Rectal smooth muscle tissue (tissue), 1 donor: Measurements from ENCODE around the gene FREY1.
"Not testable (repeated sequence)": the region's sequence is repeated elsewhere in the genome, so short reads cannot be mapped to it uniquely, and the experiment has no call there.

ENCODE experiments used
- H3K27ac ChIP-seq: one replicate; pipeline ENCODE4 v1.7.0; 2013; ENCODE audit warnings: low read depth, low read length, inconsistent platforms
- H3K27me3 ChIP-seq: one replicate; pipeline ENCODE4 v1.7.0; 2013; ENCODE audit warnings: low read length; ENCODE audit not compliant: control insufficient read depth, insufficient read depth
- H3K36me3 ChIP-seq: one replicate; pipeline ENCODE4 v1.7.0; 2013; ENCODE audit warnings: low read length; ENCODE audit not compliant: control insufficient read depth, insufficient read depth
- H3K4me1 ChIP-seq: one replicate; pipeline ENCODE4 v1.7.0; 2013; ENCODE audit warnings: low read length; ENCODE audit not compliant: control insufficient read depth, insufficient read depth
- H3K4me3 ChIP-seq: one replicate; pipeline ENCODE4 v1.7.0; 2013; ENCODE audit warnings: low read length
- H3K9ac ChIP-seq: one replicate; pipeline ENCODE4 v1.7.0; 2013; ENCODE audit warnings: low read length

Gene FREY1

GRCh38 chr11:45902452-45903380, 4.4 kb downstream of the FREY1 start:
- H3K27ac ChIP-seq = no peak overlapping the region
- no peak overlapping the region for H3K4me3 ChIP-seq
- peaks cover 2% of the 10 kb centered on the region for H3K27me3 ChIP-seq
- no peak overlapping the region for H3K9ac ChIP-seq
- H3K36me3 ChIP-seq = no peaks in the 10 kb centered on the region
- H3K4me1 ChIP-seq = peaks cover 16% of the 10 kb centered on the region

GRCh38 chr11:45901626-45902025, 5.4 kb downstream of the FREY1 start:
- H3K9ac ChIP-seq = no peak overlapping the region
- no peaks in the 10 kb centered on the region for H3K36me3 ChIP-seq
- peaks cover 3% of the 10 kb centered on the region for H3K27me3 ChIP-seq
- peaks cover 16% of the 10 kb centered on the region for H3K4me1 ChIP-seq
- H3K4me3 ChIP-seq = no peak overlapping the region
- H3K27ac ChIP-seq = no peak overlapping the region

GRCh38 chr11:45900916-45901617, 6.0 kb downstream of the FREY1 start:
- Histone ChIP-seq H3K4me3 (peak overlapping the region; percentile 55), H3K9ac (no peak overlapping the region)

GRCh38 chr11:45900175-45900800, 6.8 kb downstream of the FREY1 start:
- H3K4me1 ChIP-seq = peaks cover 16% of the 10 kb centered on the region
- not testable (repeated sequence) for H3K36me3 ChIP-seq, H3K9ac ChIP-seq, H3K27me3 ChIP-seq
- H3K4me3 ChIP-seq = peak overlapping the region; percentile 55
- peak overlapping the region; percentile 18 for H3K27ac ChIP-seq

More at GRCh38 chr11:45900916-45901617, 6.0 kb downstream of the FREY1 start:
- no peak overlapping the region for H3K27ac ChIP-seq
- H3K4me1 ChIP-seq = peaks cover 16% of the 10 kb centered on the region
- no peaks in the 10 kb centered on the region for H3K36me3 ChIP-seq
- H3K27me3 ChIP-seq = peaks cover 3% of the 10 kb centered on the region

- H3K27ac ChIP-seq = no peak overlapping the region
- H3K9ac ChIP-seq = no peak overlapping the region
- H3K4me3 ChIP-seq = peak overlapping the region; percentile 52
- H3K36me3 ChIP-seq = no peaks in the 10 kb centered on the region
- H3K4me1 ChIP-seq = peaks cover 16% of the 10 kb centered on the region
- peaks cover 3% of the 10 kb centered on the region for H3K27me3 ChIP-seq
Observed at GRCh38 chr11:45899448-45900174, 7.5 kb downstream of the FREY1 start.

GRCh38 chr11:45899086-45899447, 8.0 kb downstream of the FREY1 start:
- H3K27me3 ChIP-seq = peaks cover 3% of the 10 kb centered on the region
- no peak overlapping the region for H3K27ac ChIP-seq
- H3K9ac ChIP-seq = no peak overlapping the region
- peaks cover 16% of the 10 kb centered on the region for H3K4me1 ChIP-seq
- peak overlapping the region; percentile 52 for H3K4me3 ChIP-seq
- H3K36me3 ChIP-seq = no peaks in the 10 kb centered on the region

GRCh38 chr11:45897556-45897955, 9.5 kb downstream of the FREY1 start:
- Histone ChIP-seq H3K27ac (no peak overlapping the region), H3K36me3 (no peaks in the 10 kb centered on the region), H3K4me1 (peaks cover 16% of the 10 kb centered on the region), H3K4me3 (no peak overlapping the region), H3K27me3 (peaks cover 3% of the 10 kb centered on the region), H3K9ac (no peak overlapping the region)

- Histone ChIP-seq H3K27me3 (peaks cover 3% of the 10 kb centered on the region), H3K9ac (no peak overlapping the region), H3K36me3 (no peaks in the 10 kb centered on the region), H3K4me1 (peaks cover 16% of the 10 kb centered on the region), H3K27ac (no peak overlapping the region), H3K4me3 (no peak overlapping the region)
Observed at GRCh38 chr11:45896422-45896984, 10.6 kb downstream of the FREY1 start.

GRCh38 chr11:45895553-45896259, 11.4 kb downstream of the FREY1 start:
- Histone ChIP-seq H3K9ac (no peak overlapping the region), H3K27ac (no peak overlapping the region), H3K36me3 (no peaks in the 10 kb centered on the region), H3K4me3 (no peak overlapping the region), H3K27me3 (peaks cover 3% of the 10 kb centered on the region), H3K4me1 (peaks cover 10% of the 10 kb centered on the region)

GRCh38 chr11:45894555-45895247, 12.4 kb downstream of the FREY1 start:
- Histone ChIP-seq H3K9ac (no peak overlapping the region), H3K4me3 (no peak overlapping the region), H3K4me1 (peaks cover 8% of the 10 kb centered on the region), H3K36me3 (no peaks in the 10 kb centered on the region), H3K27ac (no peak overlapping the region), H3K27me3 (peaks cover 3% of the 10 kb centered on the region)

- no peaks in the 10 kb centered on the region for H3K36me3 ChIP-seq
- no peaks in the 10 kb centered on the region for H3K4me1 ChIP-seq
- no peak overlapping the region for H3K27ac ChIP-seq
- H3K27me3 ChIP-seq = peaks cover 2% of the 10 kb centered on the region
- H3K9ac ChIP-seq = no peak overlapping the region
- no peak overlapping the region for H3K4me3 ChIP-seq
Observed at GRCh38 chr11:45892856-45893255, 14.2 kb downstream of the FREY1 start.
